Choroid plexus epithelial cell (primary cell): Measurements from ENCODE around the gene DCUN1D3.
A peak's percentile ranks its signal among the peaks of the same experiment; 100 is the strongest.

Source experiments
- DNase-seq: peaks from one replicate; pipeline ENCODE4 v3.0.0-alpha.2; 2010; ENCODE audit warnings: low read depth
- H3K4me3 ChIP-seq: 2 replicates; pipeline ENCODE4 v1.5.1; 2011; ENCODE audit warnings: low read depth, mild to moderate bottlenecking, control low read depth, low read length, moderate library complexity
- TF ChIP-seq, protein P1 (sequence below): conservative IDR thresholded peaks from 2 replicates; pipeline ENCODE4 v1.5.1; 2011; ENCODE audit warnings: low read depth, mild to moderate bottlenecking, control low read depth, inconsistent platforms, low read length, moderate library complexity

DCUN1D3 gene

DNA sequence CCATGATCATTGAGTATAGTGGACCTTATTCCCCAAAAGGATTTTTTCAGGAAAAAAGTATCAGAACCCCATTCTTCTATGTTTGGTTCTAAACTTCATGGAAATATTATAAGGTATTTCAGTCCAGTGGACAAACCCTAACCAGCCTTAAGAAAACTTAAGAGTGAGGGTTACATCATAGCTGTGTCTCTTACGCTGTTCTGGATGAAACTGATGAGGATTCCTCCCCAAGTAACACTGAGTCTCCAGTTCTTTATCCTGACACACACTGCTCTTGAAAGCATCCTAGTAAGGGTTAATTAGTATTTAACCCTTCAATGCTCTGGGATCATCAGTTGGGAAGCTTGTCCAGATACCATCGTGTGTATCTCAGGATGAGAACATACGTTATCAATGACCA lies 5.4 kb upstream of the DCUN1D3 start:
- TF ChIP-seq, protein P1, sequence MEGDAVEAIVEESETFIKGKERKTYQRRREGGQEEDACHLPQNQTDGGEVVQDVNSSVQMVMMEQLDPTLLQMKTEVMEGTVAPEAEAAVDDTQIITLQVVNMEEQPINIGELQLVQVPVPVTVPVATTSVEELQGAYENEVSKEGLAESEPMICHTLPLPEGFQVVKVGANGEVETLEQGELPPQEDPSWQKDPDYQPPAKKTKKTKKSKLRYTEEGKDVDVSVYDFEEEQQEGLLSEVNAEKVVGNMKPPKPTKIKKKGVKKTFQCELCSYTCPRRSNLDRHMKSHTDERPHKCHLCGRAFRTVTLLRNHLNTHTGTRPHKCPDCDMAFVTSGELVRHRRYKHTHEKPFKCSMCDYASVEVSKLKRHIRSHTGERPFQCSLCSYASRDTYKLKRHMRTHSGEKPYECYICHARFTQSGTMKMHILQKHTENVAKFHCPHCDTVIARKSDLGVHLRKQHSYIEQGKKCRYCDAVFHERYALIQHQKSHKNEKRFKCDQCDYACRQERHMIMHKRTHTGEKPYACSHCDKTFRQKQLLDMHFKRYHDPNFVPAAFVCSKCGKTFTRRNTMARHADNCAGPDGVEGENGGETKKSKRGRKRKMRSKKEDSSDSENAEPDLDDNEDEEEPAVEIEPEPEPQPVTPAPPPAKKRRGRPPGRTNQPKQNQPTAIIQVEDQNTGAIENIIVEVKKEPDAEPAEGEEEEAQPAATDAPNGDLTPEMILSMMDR = no peak
- peak; percentile 53 for DNase-seq
- H3K4me3 ChIP-seq = no peak overlapping the region

- no peak overlapping the region for H3K4me3 ChIP-seq
- peak; percentile 80 for DNase-seq
- TF ChIP-seq, protein P1 = no peak
Observed at GRCh38 chr16:20904507-20905081, 4.4 kb upstream of the DCUN1D3 start.

GRCh38 chr16:20903899-20904506 lies 3.8 kb upstream of the DCUN1D3 start:
- no peak overlapping the region for H3K4me3 ChIP-seq
- TF ChIP-seq, protein P1 = no peak
- no peak for DNase-seq

DNA sequence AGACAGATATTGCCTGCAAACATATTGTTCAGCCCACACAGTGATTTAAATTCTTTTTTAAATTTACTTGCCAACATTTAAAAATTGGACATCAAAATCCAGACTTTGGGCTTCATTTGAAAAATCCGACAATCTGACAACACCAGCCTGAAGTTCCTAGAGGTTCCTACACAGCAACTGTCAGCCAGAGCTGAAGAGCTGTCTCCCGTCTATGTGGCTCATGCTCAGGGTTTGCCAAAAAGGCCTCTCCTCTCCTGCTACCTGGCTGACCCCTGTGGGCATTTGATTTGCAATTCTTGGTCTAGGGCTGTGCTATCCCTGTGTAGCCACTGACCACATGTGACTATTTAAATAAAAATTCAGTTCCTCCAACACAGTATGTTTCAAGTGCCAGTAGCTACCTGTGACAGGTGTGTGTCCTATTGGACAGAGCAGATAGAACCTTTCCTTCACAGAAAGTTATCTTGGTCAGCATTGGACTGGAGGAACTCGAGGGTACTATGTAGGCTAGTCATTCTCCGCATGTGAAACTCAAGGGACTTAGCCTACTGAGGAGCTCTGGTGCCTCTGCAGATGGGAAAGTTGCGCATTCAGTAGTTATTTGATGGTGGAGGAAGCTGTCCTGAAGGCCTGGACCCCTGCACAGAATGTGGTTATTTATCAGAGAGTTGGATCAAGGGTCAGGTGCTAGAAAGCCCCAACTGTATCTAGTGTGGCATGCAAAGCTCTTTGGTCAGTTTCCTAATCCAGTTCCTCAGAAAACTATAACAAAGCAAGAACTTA lies 3.1 kb upstream of the DCUN1D3 start:
- no peak overlapping the region for H3K4me3 ChIP-seq
- peak; percentile 54 for DNase-seq
- TF ChIP-seq, protein P1 = no peak

DNA sequence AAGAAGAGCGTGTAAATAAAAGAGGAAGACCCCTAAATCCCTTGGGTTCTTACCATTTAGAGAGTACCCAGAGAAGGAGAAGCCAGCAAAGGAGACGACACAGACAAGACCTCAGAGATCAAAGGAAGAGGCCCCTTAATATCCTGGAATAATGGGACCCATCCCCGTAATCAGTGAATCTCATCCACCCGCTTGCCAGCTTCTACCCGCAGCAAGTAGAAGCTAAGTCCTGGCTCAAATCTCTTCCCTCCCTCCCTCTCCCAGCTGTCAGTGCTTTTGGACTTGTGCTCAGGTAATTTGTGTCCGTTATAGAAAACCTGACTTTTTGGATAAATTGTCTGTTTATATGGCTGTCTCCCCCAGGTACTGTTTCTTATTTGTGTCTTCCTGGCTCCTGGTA lies 2.3 kb upstream of the DCUN1D3 start:
- TF ChIP-seq, protein P1 = no peak
- no peak for DNase-seq
- H3K4me3 ChIP-seq = no peak overlapping the region

- TF ChIP-seq, protein P1 = no peak
- peak; percentile 60 for DNase-seq
- H3K4me3 ChIP-seq = peak overlapping the region; percentile 88
Observed at GRCh38 chr16:20901436-20902112, 1.4 kb upstream of the DCUN1D3 start.
